IPS DF 6.9 (cell line): ENCODE results near the gene FBXO47.

Experiments used
- DNase-seq: peaks from one replicate; pipeline ENCODE4 v3.0.0-alpha.2; 2013; ENCODE audit warnings: low read depth, low spot score
- H3K27ac ChIP-seq: one replicate; pipeline ENCODE4 v1.5.1; 2013; ENCODE audit warnings: low read length, control low read depth
- H3K27me3 ChIP-seq: 2 replicates; pipeline ENCODE4 v1.6.1; 2013; ENCODE audit warnings: mild to moderate bottlenecking, low read length; ENCODE audit not compliant: control insufficient read depth, insufficient read depth
- H3K36me3 ChIP-seq: 2 replicates; pipeline ENCODE4 v1.6.1; 2013; ENCODE audit warnings: low read length; ENCODE audit not compliant: control insufficient read depth, insufficient read depth
- H3K4me1 ChIP-seq: 2 replicates; pipeline ENCODE4 v1.6.1; 2013; ENCODE audit warnings: low read length; ENCODE audit not compliant: control insufficient read depth, insufficient read depth
- H3K4me3 ChIP-seq: 2 replicates; pipeline ENCODE4 v1.5.1; 2013; ENCODE audit warnings: mild to moderate bottlenecking, low read length
- H3K9me3 ChIP-seq: 2 replicates; pipeline ENCODE4 v1.6.1; 2013; ENCODE audit warnings: low read length, inconsistent platforms; ENCODE audit not compliant: control insufficient read depth, insufficient read depth
- WGBS: extraction: QIAGEN DNeasy Blood & Tissue Kit; methylation state at CpG from one replicate; pipeline ENCODE4 v1.1.7; 2013; ENCODE audit warnings: mixed read lengths, missing lambda C conversion rate; ENCODE audit not compliant: insufficient read length, insufficient coverage; 5-methylcytosine and 5-hydroxymethylcytosine counted together

The FBXO47 gene

GRCh38 chr17:38967290-38967738 lies at the start of gene FBXO47:
FBXO47 (minus strand) TSS chr17:38967403; CDS start chr17:38963025, 4,378 bp downstream.
- WGBS, result no CpG with 5 or more reads among the region's 21 CpGs
- Histone ChIP-seq H3K27ac (no peak within 1 kb of the TSS), H3K4me1 (peaks cover 2% of the 10 kb centered on the region; the same call in 1 of the 2 replicates), H3K27me3 (no peaks in the 10 kb centered on the region), H3K4me3 (peak within 1 kb of the TSS; percentile 1; the same call in 1 of the 2 replicates), H3K36me3 (no peaks in the 10 kb centered on the region), H3K9me3 (no peaks in the 10 kb centered on the region)
- DNase-seq, result peak; percentile 84

- peaks cover 2% of the 10 kb centered on the region; the same call in 1 of the 2 replicates for H3K4me1 ChIP-seq
- H3K4me3 ChIP-seq, result no peak overlapping the region
- H3K27ac ChIP-seq, result no peak overlapping the region
- WGBS, result no CpG with 5 or more reads among the region's 9 CpGs
- H3K9me3 ChIP-seq, result no peaks in the 10 kb centered on the region
- no peak for DNase-seq
- H3K27me3 ChIP-seq, result no peaks in the 10 kb centered on the region
- no peaks in the 10 kb centered on the region for H3K36me3 ChIP-seq
Measured at GRCh38 chr17:39016193-39017153, 49.3 kb upstream of the FBXO47 start.

- Histone ChIP-seq H3K36me3 (no peaks in the 10 kb centered on the region), H3K4me3 (no peak overlapping the region), H3K27me3 (no peaks in the 10 kb centered on the region), H3K27ac (no peak overlapping the region), H3K9me3 (no peaks in the 10 kb centered on the region), H3K4me1 (peaks cover 2% of the 10 kb centered on the region; the same call in 1 of the 2 replicates)
- DNase-seq, result no peak
- WGBS, result no CpG with 5 or more reads among the region's 11 CpGs
Measured at GRCh38 chr17:39015546-39015935, 48.3 kb upstream of the FBXO47 start.

GRCh38 chr17:39014795-39015545 lies 47.8 kb upstream of the FBXO47 start:
- no peaks in the 10 kb centered on the region for H3K27me3 ChIP-seq
- no CpG with 5 or more reads among the region's 13 CpGs for WGBS
- H3K27ac ChIP-seq, result no peak overlapping the region
- no peaks in the 10 kb centered on the region for H3K36me3 ChIP-seq
- H3K4me1 ChIP-seq, result peaks cover 2% of the 10 kb centered on the region; the same call in 1 of the 2 replicates
- no peak for DNase-seq
- no peak overlapping the region for H3K4me3 ChIP-seq
- no peaks in the 10 kb centered on the region for H3K9me3 ChIP-seq

- Histone ChIP-seq H3K27ac (no peak overlapping the region), H3K27me3 (no peaks in the 10 kb centered on the region), H3K4me3 (no peak overlapping the region), H3K4me1 (peaks cover 2% of the 10 kb centered on the region; the same call in 1 of the 2 replicates), H3K36me3 (no peaks in the 10 kb centered on the region), H3K9me3 (no peaks in the 10 kb centered on the region)
- no CpG with 5 or more reads among the region's 4 CpGs for WGBS
- DNase-seq, result no peak
Measured at GRCh38 chr17:39014044-39014794, 47.0 kb upstream of the FBXO47 start.

- WGBS, result no CpG with 5 or more reads among the region's 7 CpGs
Measured at GRCh38 chr17:39012725-39013124, 45.5 kb upstream of the FBXO47 start.

GRCh38 chr17:39011907-39012468 lies 44.8 kb upstream of the FBXO47 start:
- no peaks in the 10 kb centered on the region for H3K9me3 ChIP-seq
- H3K27ac ChIP-seq, result no peak overlapping the region
- H3K27me3 ChIP-seq, result no peaks in the 10 kb centered on the region
- WGBS, result no CpG with 5 or more reads among the region's 14 CpGs
- peak; percentile 50 for DNase-seq
- H3K36me3 ChIP-seq, result no peaks in the 10 kb centered on the region
- 0 out of 2 replicates have a peak, but pooled peaks cover 2% of the 10 kb centered on the region for H3K4me1 ChIP-seq
- peak overlapping the region; percentile 3; the same call in 1 of the 2 replicates for H3K4me3 ChIP-seq

More at GRCh38 chr17:39012725-39013124, 45.5 kb upstream of the FBXO47 start:
- Histone ChIP-seq H3K4me3 (no peak overlapping the region), H3K27ac (no peak overlapping the region), H3K27me3 (no peaks in the 10 kb centered on the region), H3K4me1 (0 out of 2 replicates have a peak, but pooled peaks cover 2% of the 10 kb centered on the region), H3K9me3 (no peaks in the 10 kb centered on the region), H3K36me3 (no peaks in the 10 kb centered on the region)
- DNase-seq, result no peak

- H3K36me3 ChIP-seq, result no peaks in the 10 kb centered on the region
- H3K27ac ChIP-seq, result no peak overlapping the region
- H3K4me1 ChIP-seq, result 0 out of 2 replicates have a peak, but pooled peaks cover 2% of the 10 kb centered on the region
- no peaks in the 10 kb centered on the region for H3K9me3 ChIP-seq
- DNase-seq, result no peak
- no CpG with 5 or more reads among the region's 3 CpGs for WGBS
- no peak overlapping the region for H3K4me3 ChIP-seq
- no peaks in the 10 kb centered on the region for H3K27me3 ChIP-seq
Measured at GRCh38 chr17:39009581-39010001, 42.4 kb upstream of the FBXO47 start.

GRCh38 chr17:39008633-39009032 lies 41.4 kb upstream of the FBXO47 start:
- WGBS, result no CpG with 5 or more reads among the region's 2 CpGs
- H3K36me3 ChIP-seq, result no peaks in the 10 kb centered on the region

More at GRCh38 chr17:39008633-39009032, 41.4 kb upstream of the FBXO47 start:
- no peak overlapping the region for H3K27ac ChIP-seq
- 0 out of 2 replicates have a peak, but pooled peaks cover 2% of the 10 kb centered on the region for H3K4me1 ChIP-seq
- H3K4me3 ChIP-seq, result no peak overlapping the region
- H3K27me3 ChIP-seq, result no peaks in the 10 kb centered on the region
- no peaks in the 10 kb centered on the region for H3K9me3 ChIP-seq
- no peak for DNase-seq
